GM21786 (cell line): ENCODE measurements around the gene TTN.

Source experiments
- ATAC-seq: cut with Tn5 transposase; IDR thresholded peaks from one replicate; pipeline ENCODE4 v1.9.1; 2021; ENCODE audit not compliant: unreplicated experiment

Gene TTN

GRCh38 chr2:178756843-178757242, 50.4 kb downstream of the TTN start:
- ATAC-seq, result no peak

- no peak for ATAC-seq
These were observed 50.9 kb downstream of the TTN start for GRCh38 chr2:178756343-178756742.

GRCh38 chr2:178747767-178748166, 59.5 kb downstream of the TTN start:
- ATAC-seq, result no peak

GRCh38 chr2:178734518-178734917, 72.7 kb downstream of the TTN start:
- ATAC-seq, result no peak

GRCh38 chr2:178733975-178734374, 73.2 kb downstream of the TTN start:
- no peak for ATAC-seq

- ATAC-seq, result no peak
These were observed 74.3 kb downstream of the TTN start for GRCh38 chr2:178732913-178733312.

- ATAC-seq, result no peak
These were observed 75.9 kb downstream of the TTN start for GRCh38 chr2:178731300-178731699.

- no peak for ATAC-seq
These were observed 77.2 kb downstream of the TTN start for GRCh38 chr2:178730049-178730448.

GRCh38 chr2:178723786-178724346, 83.4 kb downstream of the TTN start:
- ATAC-seq, result no peak

GRCh38 chr2:178722296-178722695, 84.9 kb downstream of the TTN start:
- ATAC-seq, result no peak

GRCh38 chr2:178718988-178719387, 88.2 kb downstream of the TTN start:
- no peak for ATAC-seq

- no peak for ATAC-seq
These were observed 88.9 kb downstream of the TTN start for GRCh38 chr2:178718283-178718682.

- ATAC-seq, result no peak
These were observed 90.8 kb downstream of the TTN start for GRCh38 chr2:178716394-178716793.

GRCh38 chr2:178715366-178715765, 91.9 kb downstream of the TTN start:
- ATAC-seq, result no peak

GRCh38 chr2:178707476-178707875, 99.7 kb downstream of the TTN start:
- ATAC-seq, result no peak

GRCh38 chr2:178704876-178705275, 102.3 kb downstream of the TTN start:
- no peak for ATAC-seq

- ATAC-seq, result no peak
These were observed 104.9 kb downstream of the TTN start for GRCh38 chr2:178702361-178702760.

GRCh38 chr2:178700922-178701342, 106.3 kb downstream of the TTN start:
- ATAC-seq, result no peak

GRCh38 chr2:178700136-178700535, 107.1 kb downstream of the TTN start:
- no peak for ATAC-seq

GRCh38 chr2:178692845-178693244, 114.4 kb downstream of the TTN start:
- ATAC-seq, result no peak

- ATAC-seq, result no peak
These were observed 117.4 kb downstream of the TTN start for GRCh38 chr2:178689808-178690207.

- ATAC-seq, result no peak
These were observed 123.3 kb downstream of the TTN start for GRCh38 chr2:178683877-178684276.

GRCh38 chr2:178681081-178681480, 126.1 kb downstream of the TTN start:
- no peak for ATAC-seq

- ATAC-seq, result no peak
These were observed 127.3 kb downstream of the TTN start for GRCh38 chr2:178679891-178680290.
